K562 (cell line): Measurements from ENCODE around the gene PSMD1. TPM values are rescaled to one million over a fixed set of nuclear protein-coding genes. Genes with fewer than 3 reads are reported as not detected.
A peak's percentile ranks its signal among the peaks of the same experiment; 100 is the strongest.

Source experiments
- HNRNPLL ChIP-seq: fragments of 200-400 bp; formaldehyde crosslinking; IDR thresholded peaks from 2 replicates; pipeline ENCODE4 v1.6.1; 2017; ENCODE audit warnings: low read length, low read depth, mild to moderate bottlenecking; ENCODE audit not compliant: poor library complexity, severe bottlenecking
- PTBP1 ChIP-seq: fragments of 200-400 bp; formaldehyde crosslinking; IDR thresholded peaks from 2 replicates; pipeline ENCODE4 v1.6.1; 2017; ENCODE audit warnings: low read depth, low read length
- PYGO2 ChIP-seq: fragments of 450-650 bp; IDR thresholded peaks from 2 replicates; pipeline ENCODE4 v1.6.1; 2016; ENCODE audit warnings: mild to moderate bottlenecking, missing genetic modification characterization, moderate library complexity, missing compliant biosample characterization
- ZNF184 ChIP-seq: sonication (generic); formaldehyde crosslinking; IDR thresholded peaks from 2 replicates; pipeline ENCODE4 v1.5.0; 2020; ENCODE audit warnings: missing genetic modification reagents
- ZNF224 ChIP-seq: sonication (generic); formaldehyde crosslinking; IDR thresholded peaks from 2 replicates; pipeline ENCODE4 v1.8.0; 2022; ENCODE audit warnings: mild to moderate bottlenecking, missing genetic modification reagents
- polyA plus RNA-seq, 8 experiments: library from polyadenylated mRNA; depleted of rRNA in 4 of 8; stranded (reverse) in 5 of 8; unstranded in 3 of 8; fragments of >200 nt; fragmentation: Nextera tagmentation in 2 of 8; fragmentation: Illumina TruSeq in 1 of 8; extraction: Ambion mirVana in 2 of 8; extraction: Trizol in 1 of 8; gene quantifications; 2 replicates each; pipeline versions ENCODE4 v1.2.1 to v1.2.3, GENCODE V29; 2011 to 2014; ENCODE audit warnings: inconsistent platforms in 1 of 8, missing spikeins in 1 of 8
- total RNA-seq, 7 experiments: library from RNA; depleted of rRNA in 6 of 7; stranded (reverse); fragments of >200 nt in 6 of 7; fragmentation: Illumina TruSeq in 2 of 7; extraction: Trizol in 2 of 7; gene quantifications; 2 replicates each; pipeline versions ENCODE4 v1.2.1 to v1.2.3, GENCODE V29; 2011 to 2021; ENCODE audit warnings: low replicate concordance in 1 of 7
- TF ChIP-seq, protein P1 (sequence below), 2 experiments: fragments of 150-350 bp in 1 of 2; IDR thresholded peaks; 2 replicates each; pipeline ENCODE4 v1.6.1; 2012 to 2016; ENCODE audit warnings: low read depth in 2 of 2, low read length in 2 of 2, mild to moderate bottlenecking in 1 of 2, moderate library complexity in 1 of 2
- TF ChIP-seq, protein P2 (sequence below): sonication (generic); formaldehyde crosslinking; IDR thresholded peaks from 2 replicates; pipeline ENCODE4 v1.8.0; 2022; ENCODE audit warnings: mild to moderate bottlenecking, missing genetic modification reagents

Gene PSMD1
- total and polyA plus RNA-seq, 9 of the 15 experiments (the other 6 are each of a cell fraction or from before 2014, with no cell fraction given), result 100 to 257 (median 147) TPM

DNA sequence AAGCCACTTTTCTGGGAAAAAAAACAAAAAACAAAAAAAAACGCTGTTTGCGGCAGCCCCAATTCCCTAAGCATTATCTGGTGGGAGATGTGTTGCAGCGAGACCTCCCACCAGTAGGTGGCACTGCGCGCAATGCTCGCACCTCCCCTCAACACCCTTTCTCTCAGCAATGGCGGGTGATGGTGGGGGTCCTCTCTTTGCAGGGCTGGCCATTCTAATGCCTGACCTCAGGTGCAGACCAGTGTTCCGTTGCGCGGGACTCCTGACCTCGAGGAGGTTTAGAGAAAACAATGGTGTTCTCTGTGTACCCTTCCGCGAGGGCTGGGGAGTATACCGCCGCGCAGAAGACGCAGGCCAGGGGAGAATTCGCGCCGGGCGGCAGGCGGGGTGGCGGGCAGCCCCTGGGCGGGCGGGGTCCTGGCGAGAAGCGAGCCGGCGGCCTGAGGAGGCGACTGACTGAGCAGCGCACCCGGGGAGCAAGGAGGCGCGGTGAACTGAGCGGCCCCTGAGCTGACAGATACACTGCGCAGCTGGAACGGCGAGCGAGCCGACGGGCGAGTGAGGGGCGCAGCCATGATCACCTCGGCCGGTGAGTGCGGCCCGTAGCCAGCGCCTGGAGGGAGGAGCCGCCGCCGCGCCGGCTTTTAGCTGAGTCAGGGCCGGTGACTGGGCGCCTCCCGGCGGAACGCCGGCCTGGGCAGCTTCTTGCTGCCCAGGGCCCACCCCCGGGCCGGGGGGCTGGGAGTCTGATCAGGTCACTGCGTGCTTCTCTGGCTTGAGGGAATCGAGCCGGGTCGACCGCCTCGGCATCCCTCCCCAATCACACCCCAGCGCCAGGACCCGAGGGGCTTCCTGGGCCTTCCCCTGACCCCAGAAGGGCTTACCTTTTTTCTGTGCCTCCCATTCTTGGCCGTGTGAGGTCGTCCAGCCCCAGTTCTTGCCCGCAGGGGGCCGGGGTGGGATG lies at the start of gene PSMD1 (continued):
- TF ChIP-seq, protein P1, sequence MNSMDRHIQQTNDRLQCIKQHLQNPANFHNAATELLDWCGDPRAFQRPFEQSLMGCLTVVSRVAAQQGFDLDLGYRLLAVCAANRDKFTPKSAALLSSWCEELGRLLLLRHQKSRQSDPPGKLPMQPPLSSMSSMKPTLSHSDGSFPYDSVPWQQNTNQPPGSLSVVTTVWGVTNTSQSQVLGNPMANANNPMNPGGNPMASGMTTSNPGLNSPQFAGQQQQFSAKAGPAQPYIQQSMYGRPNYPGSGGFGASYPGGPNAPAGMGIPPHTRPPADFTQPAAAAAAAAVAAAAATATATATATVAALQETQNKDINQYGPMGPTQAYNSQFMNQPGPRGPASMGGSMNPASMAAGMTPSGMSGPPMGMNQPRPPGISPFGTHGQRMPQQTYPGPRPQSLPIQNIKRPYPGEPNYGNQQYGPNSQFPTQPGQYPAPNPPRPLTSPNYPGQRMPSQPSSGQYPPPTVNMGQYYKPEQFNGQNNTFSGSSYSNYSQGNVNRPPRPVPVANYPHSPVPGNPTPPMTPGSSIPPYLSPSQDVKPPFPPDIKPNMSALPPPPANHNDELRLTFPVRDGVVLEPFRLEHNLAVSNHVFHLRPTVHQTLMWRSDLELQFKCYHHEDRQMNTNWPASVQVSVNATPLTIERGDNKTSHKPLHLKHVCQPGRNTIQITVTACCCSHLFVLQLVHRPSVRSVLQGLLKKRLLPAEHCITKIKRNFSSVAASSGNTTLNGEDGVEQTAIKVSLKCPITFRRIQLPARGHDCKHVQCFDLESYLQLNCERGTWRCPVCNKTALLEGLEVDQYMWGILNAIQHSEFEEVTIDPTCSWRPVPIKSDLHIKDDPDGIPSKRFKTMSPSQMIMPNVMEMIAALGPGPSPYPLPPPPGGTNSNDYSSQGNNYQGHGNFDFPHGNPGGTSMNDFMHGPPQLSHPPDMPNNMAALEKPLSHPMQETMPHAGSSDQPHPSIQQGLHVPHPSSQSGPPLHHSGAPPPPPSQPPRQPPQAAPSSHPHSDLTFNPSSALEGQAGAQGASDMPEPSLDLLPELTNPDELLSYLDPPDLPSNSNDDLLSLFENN (IDR thresholded peaks at IDR 0.05; ENCODE audit: low read depth in 2 of 2, low read length in 2 of 2), result peak in 1 of 2 experiments; percentile 23; a peak in 1 of 4 replicates
- TF ChIP-seq ZNF184 (CRISPR knock-in tag) (no peak), ZNF224 (no peak), PYGO2 (tag) (no peak), PTBP1 (no peak), HNRNPLL (peak; percentile 52)
- TF ChIP-seq, protein P2, sequence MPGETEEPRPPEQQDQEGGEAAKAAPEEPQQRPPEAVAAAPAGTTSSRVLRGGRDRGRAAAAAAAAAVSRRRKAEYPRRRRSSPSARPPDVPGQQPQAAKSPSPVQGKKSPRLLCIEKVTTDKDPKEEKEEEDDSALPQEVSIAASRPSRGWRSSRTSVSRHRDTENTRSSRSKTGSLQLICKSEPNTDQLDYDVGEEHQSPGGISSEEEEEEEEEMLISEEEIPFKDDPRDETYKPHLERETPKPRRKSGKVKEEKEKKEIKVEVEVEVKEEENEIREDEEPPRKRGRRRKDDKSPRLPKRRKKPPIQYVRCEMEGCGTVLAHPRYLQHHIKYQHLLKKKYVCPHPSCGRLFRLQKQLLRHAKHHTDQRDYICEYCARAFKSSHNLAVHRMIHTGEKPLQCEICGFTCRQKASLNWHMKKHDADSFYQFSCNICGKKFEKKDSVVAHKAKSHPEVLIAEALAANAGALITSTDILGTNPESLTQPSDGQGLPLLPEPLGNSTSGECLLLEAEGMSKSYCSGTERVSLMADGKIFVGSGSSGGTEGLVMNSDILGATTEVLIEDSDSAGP, result no peak
